ENCODE data around the gene LRIG1. TPM values are rescaled to one million over a fixed set of nuclear protein-coding genes. Genes with fewer than 3 reads are reported as not detected.

The LRIG1 gene
- total and polyA plus RNA-seq, 3 experiments from 2014 or later = 37.9 to 47.9 (median 38.2) TPM

GRCh38 chr3:66418475-66418931 is 82.3 kb downstream of the LRIG1 start:
- ChIA-PET CTCF (no interaction called here), POLR2A (no interaction called here)
- no peak for DNase-seq
- Mint-ChIP-seq H3K4me1 (peaks cover 31 to 44% (median 38%) of the 10 kb centered on the region in 3 donors), H3K27ac (peak overlapping the region in 3 of 8 donors; percentile 19 to 69 (median 23)), H3K27me3 (no peaks in the 10 kb centered on the region), H3K36me3 (peaks cover 27 to 71% (median 32%) of the 10 kb centered on the region in 3 donors), H3K4me3 (no peak overlapping the region), H3K9me3 (peaks cover 8 to 29% (median 24%) of the 10 kb centered on the region in 5 donors)
- Histone ChIP-seq H3K36me3 (ENCODE audit: insufficient read depth, low read length) (peaks cover 8% of the 10 kb centered on the region), H3K4me3 (ENCODE audit: low read length) (no peak overlapping the region), H3K9me3 (ENCODE audit: low read length) (no peaks in the 10 kb centered on the region), H3K27ac (ENCODE audit: low read depth, low read length) (no peak overlapping the region), H3K4me1 (ENCODE audit: insufficient read depth, low read length) (no peaks in the 10 kb centered on the region), H3K27me3 (ENCODE audit: insufficient read depth, low read length, poor library complexity, severe bottlenecking) (no peaks in the 10 kb centered on the region)

- Histone ChIP-seq H3K36me3 (ENCODE audit: insufficient read depth, low read length) (peaks cover 8% of the 10 kb centered on the region), H3K4me1 (ENCODE audit: insufficient read depth, low read length) (no peaks in the 10 kb centered on the region), H3K9me3 (ENCODE audit: low read length) (no peaks in the 10 kb centered on the region), H3K27me3 (ENCODE audit: insufficient read depth, low read length, poor library complexity, severe bottlenecking) (no peaks in the 10 kb centered on the region), H3K4me3 (ENCODE audit: low read length) (no peak overlapping the region), H3K27ac (ENCODE audit: low read depth, low read length) (no peak overlapping the region)
- H3K4me3 Mint-ChIP-seq = no peak overlapping the region
- H3K27ac Mint-ChIP-seq = peak overlapping the region in 2 of 8 donors; percentile 40 to 61
- DNase-seq = peak in 1 of 5 donors; percentile 37
- peaks cover 3 to 16% (median 11%) of the 10 kb centered on the region in 5 donors for H3K9me3 Mint-ChIP-seq
- ChIA-PET POLR2A (no interaction called here), CTCF (interaction anchor here (1.5 kb wide), 1 partner anchor 9 kb away, joined by 5 read pairs; no protein-coding TSS in a partner anchor)
- no peaks in the 10 kb centered on the region for H3K27me3 Mint-ChIP-seq
- peaks cover 20 to 75% (median 22%) of the 10 kb centered on the region in 3 donors for H3K36me3 Mint-ChIP-seq
- H3K4me1 Mint-ChIP-seq = peaks cover 25 to 34% (median 31%) of the 10 kb centered on the region in 3 donors
Observed at GRCh38 chr3:66416556-66417304, 84.1 kb downstream of the LRIG1 start.

- Histone ChIP-seq H3K27me3 (ENCODE audit: insufficient read depth, low read length, poor library complexity, severe bottlenecking) (no peaks in the 10 kb centered on the region), H3K4me1 (ENCODE audit: insufficient read depth, low read length) (no peaks in the 10 kb centered on the region), H3K9me3 (ENCODE audit: low read length) (no peaks in the 10 kb centered on the region), H3K36me3 (ENCODE audit: insufficient read depth, low read length) (peaks cover 8% of the 10 kb centered on the region), H3K27ac (ENCODE audit: low read depth, low read length) (no peak overlapping the region), H3K4me3 (ENCODE audit: low read length) (no peak overlapping the region)
- ChIA-PET POLR2A (no interaction called here), CTCF (no interaction called here)
- DNase-seq = no peak
- Mint-ChIP-seq H3K9me3 (peaks cover 3 to 8% (median 6%) of the 10 kb centered on the region in 5 donors), H3K27ac (peak overlapping the region in 3 of 8 donors; percentile 14 to 61 (median 19)), H3K36me3 (peaks cover 16 to 77% (median 22%) of the 10 kb centered on the region in 3 donors), H3K27me3 (no peaks in the 10 kb centered on the region), H3K4me3 (no peak overlapping the region), H3K4me1 (peaks cover 23 to 30% (median 27%) of the 10 kb centered on the region in 3 donors)
Observed at GRCh38 chr3:66415867-66416428, 84.9 kb downstream of the LRIG1 start.

GRCh38 chr3:66414846-66415245 is 86.0 kb downstream of the LRIG1 start:
- ChIA-PET POLR2A (no interaction called here), CTCF (interaction anchor here (1.3 kb wide), 1 partner anchor 407 kb away, joined by 6 read pairs; no protein-coding TSS in a partner anchor)
- Histone ChIP-seq H3K27me3 (ENCODE audit: insufficient read depth, low read length, poor library complexity, severe bottlenecking) (no peaks in the 10 kb centered on the region), H3K27ac (ENCODE audit: low read depth, low read length) (no peak overlapping the region), H3K9me3 (ENCODE audit: low read length) (no peaks in the 10 kb centered on the region), H3K4me1 (ENCODE audit: insufficient read depth, low read length) (no peaks in the 10 kb centered on the region), H3K4me3 (ENCODE audit: low read length) (no peak overlapping the region), H3K36me3 (ENCODE audit: insufficient read depth, low read length) (peaks cover 8% of the 10 kb centered on the region)
- Mint-ChIP-seq H3K27me3 (no peaks in the 10 kb centered on the region), H3K4me3 (no peak overlapping the region), H3K4me1 (peaks cover 14 to 19% (median 16%) of the 10 kb centered on the region in 3 donors), H3K27ac (peak overlapping the region in 1 of 8 donors; percentile 22), H3K36me3 (peaks cover 5 to 77% (median 13%) of the 10 kb centered on the region in 3 donors), H3K9me3 (no peaks in the 10 kb centered on the region)
- DNase-seq = no peak

- peaks cover 8% of the 10 kb centered on the region for H3K36me3 ChIP-seq (ENCODE audit: insufficient read depth, low read length)
- CTCF ChIA-PET = interaction anchor here (7.3 kb wide), 1 partner anchor 409 kb away, joined by 33 read pairs; no protein-coding TSS in a partner anchor
Observed at GRCh38 chr3:66413151-66413751, 87.6 kb downstream of the LRIG1 start.

GRCh38 chr3:66411961-66412887 is 88.6 kb downstream of the LRIG1 start:
- POLR2A ChIA-PET = no interaction called here
- H3K27ac Mint-ChIP-seq = peak overlapping the region in 1 of 8 donors; percentile 42

More at GRCh38 chr3:66413151-66413751, 87.6 kb downstream of the LRIG1 start:
- no peak for DNase-seq
- Histone ChIP-seq H3K27ac (ENCODE audit: low read depth, low read length) (no peak overlapping the region), H3K4me1 (ENCODE audit: insufficient read depth, low read length) (no peaks in the 10 kb centered on the region), H3K27me3 (ENCODE audit: insufficient read depth, low read length, poor library complexity, severe bottlenecking) (no peaks in the 10 kb centered on the region), H3K9me3 (ENCODE audit: low read length) (no peaks in the 10 kb centered on the region), H3K4me3 (ENCODE audit: low read length) (no peak overlapping the region)
- POLR2A ChIA-PET = no interaction called here
- peaks cover 3 to 87% (median 12%) of the 10 kb centered on the region in 3 donors for H3K36me3 Mint-ChIP-seq
- no peak overlapping the region for H3K4me3 Mint-ChIP-seq
- H3K27me3 Mint-ChIP-seq = no peaks in the 10 kb centered on the region
- peak overlapping the region in 2 of 8 donors; percentile 64 to 75 for H3K27ac Mint-ChIP-seq
- H3K9me3 Mint-ChIP-seq = no peaks in the 10 kb centered on the region
- peaks cover under 1 to 6% (median 4%) of the 10 kb centered on the region in 3 donors for H3K4me1 Mint-ChIP-seq

GRCh38 chr3:66411474-66411873 is 89.3 kb downstream of the LRIG1 start:
- H3K4me3 ChIP-seq (ENCODE audit: low read length) = no peak overlapping the region
- no peaks in the 10 kb centered on the region for H3K4me1 ChIP-seq (ENCODE audit: insufficient read depth, low read length)
- peaks cover 17% of the 10 kb centered on the region for H3K36me3 ChIP-seq (ENCODE audit: insufficient read depth, low read length)
- Mint-ChIP-seq H3K4me1 (peaks cover 3% of the 10 kb centered on the region in 3 donors), H3K9me3 (no peaks in the 10 kb centered on the region), H3K27ac (peak overlapping the region in 3 of 8 donors; percentile 58 to 91 (median 82)), H3K36me3 (peaks cover 3 to 93% (median 8%) of the 10 kb centered on the region in 3 donors), H3K4me3 (no peak overlapping the region), H3K27me3 (no peaks in the 10 kb centered on the region)
- H3K27me3 ChIP-seq (ENCODE audit: insufficient read depth, low read length, poor library complexity, severe bottlenecking) = no peaks in the 10 kb centered on the region
- DNase-seq = no peak
- ChIA-PET POLR2A (no interaction called here), CTCF (interaction anchor here (7.3 kb wide), 1 partner anchor 411 kb away, joined by 33 read pairs; no protein-coding TSS in a partner anchor)
- no peaks in the 10 kb centered on the region for H3K9me3 ChIP-seq (ENCODE audit: low read length)
- no peak overlapping the region for H3K27ac ChIP-seq (ENCODE audit: low read depth, low read length)

More at GRCh38 chr3:66411961-66412887, 88.6 kb downstream of the LRIG1 start:
- H3K4me3 ChIP-seq (ENCODE audit: low read length) = no peak overlapping the region
- H3K27me3 Mint-ChIP-seq = no peaks in the 10 kb centered on the region
- peaks cover 3 to 92% (median 9%) of the 10 kb centered on the region in 3 donors for H3K36me3 Mint-ChIP-seq
- H3K4me1 ChIP-seq (ENCODE audit: insufficient read depth, low read length) = no peaks in the 10 kb centered on the region
- no peak for DNase-seq
- H3K9me3 Mint-ChIP-seq = no peaks in the 10 kb centered on the region
- peaks cover 3 to 4% (median 3%) of the 10 kb centered on the region in 3 donors for H3K4me1 Mint-ChIP-seq
- H3K36me3 ChIP-seq (ENCODE audit: insufficient read depth, low read length) = peaks cover 12% of the 10 kb centered on the region
- H3K4me3 Mint-ChIP-seq = no peak overlapping the region
- no peaks in the 10 kb centered on the region for H3K9me3 ChIP-seq (ENCODE audit: low read length)
- CTCF ChIA-PET = interaction anchor here (7.3 kb wide), 1 partner anchor 410 kb away, joined by 33 read pairs; no protein-coding TSS in a partner anchor
- no peaks in the 10 kb centered on the region for H3K27me3 ChIP-seq (ENCODE audit: insufficient read depth, low read length, poor library complexity, severe bottlenecking)
- no peak overlapping the region for H3K27ac ChIP-seq (ENCODE audit: low read depth, low read length)

Measured in CD8-positive, alpha-beta memory T cell (primary cell).